Body of pancreas (tissue), 4 donors: ENCODE results near the gene SLC6A3.

Source experiments
- POLR2A ChIP-seq, 3 donors: fragments of 450-650 bp; IDR thresholded peaks; one replicate each; pipeline ENCODE4 v1.6.1; 2016; ENCODE audit warnings: antibody characterized with exemption in 3 of 3, mild to moderate bottlenecking in 2 of 3
- TF ChIP-seq, protein P1 (sequence below), 7 experiments: fragments of 450-650 bp in 4 of 7; fragments of 200-600 bp in 3 of 7; sonication (generic) in 3 of 7; IDR thresholded peaks; one replicate each; pipeline ENCODE4 v1.5.1; 2016 to 2019; ENCODE audit warnings: antibody characterized with exemption in 7 of 7

GRCh38 chr5:1470762-1471211, 25.5 kb upstream of the SLC6A3 start:
- TF ChIP-seq POLR2A (IDR thresholded peaks at IDR 0.05) = no peak
- TF ChIP-seq, protein P1, sequence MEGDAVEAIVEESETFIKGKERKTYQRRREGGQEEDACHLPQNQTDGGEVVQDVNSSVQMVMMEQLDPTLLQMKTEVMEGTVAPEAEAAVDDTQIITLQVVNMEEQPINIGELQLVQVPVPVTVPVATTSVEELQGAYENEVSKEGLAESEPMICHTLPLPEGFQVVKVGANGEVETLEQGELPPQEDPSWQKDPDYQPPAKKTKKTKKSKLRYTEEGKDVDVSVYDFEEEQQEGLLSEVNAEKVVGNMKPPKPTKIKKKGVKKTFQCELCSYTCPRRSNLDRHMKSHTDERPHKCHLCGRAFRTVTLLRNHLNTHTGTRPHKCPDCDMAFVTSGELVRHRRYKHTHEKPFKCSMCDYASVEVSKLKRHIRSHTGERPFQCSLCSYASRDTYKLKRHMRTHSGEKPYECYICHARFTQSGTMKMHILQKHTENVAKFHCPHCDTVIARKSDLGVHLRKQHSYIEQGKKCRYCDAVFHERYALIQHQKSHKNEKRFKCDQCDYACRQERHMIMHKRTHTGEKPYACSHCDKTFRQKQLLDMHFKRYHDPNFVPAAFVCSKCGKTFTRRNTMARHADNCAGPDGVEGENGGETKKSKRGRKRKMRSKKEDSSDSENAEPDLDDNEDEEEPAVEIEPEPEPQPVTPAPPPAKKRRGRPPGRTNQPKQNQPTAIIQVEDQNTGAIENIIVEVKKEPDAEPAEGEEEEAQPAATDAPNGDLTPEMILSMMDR (IDR thresholded peaks at IDR 0.05) = no peak
